Stimulated activated CD8-positive, alpha-beta memory T cell treated with anti-CD3 and anti-CD28 coated beads, Interleukin-12 subunit alpha, Interleukin-12 subunit beta, amount 100 ng/mL, for 4 hours (primary cell): Measurements from ENCODE around the gene TMEM54.
"Not testable (repeated sequence)": the region's sequence is repeated elsewhere in the genome, so short reads cannot be mapped to it uniquely, and the experiment has no call there.

ENCODE experiments used
- DNase-seq: peaks from one replicate; pipeline ENCODE4 v3.0.0-alpha.2; 2020; ENCODE audit warnings: low read depth

TMEM54 gene

GRCh38 chr1:32919811-32920733 is 18.9 kb upstream of the TMEM54 start:
- DNase-seq, result no peak

DNA sequence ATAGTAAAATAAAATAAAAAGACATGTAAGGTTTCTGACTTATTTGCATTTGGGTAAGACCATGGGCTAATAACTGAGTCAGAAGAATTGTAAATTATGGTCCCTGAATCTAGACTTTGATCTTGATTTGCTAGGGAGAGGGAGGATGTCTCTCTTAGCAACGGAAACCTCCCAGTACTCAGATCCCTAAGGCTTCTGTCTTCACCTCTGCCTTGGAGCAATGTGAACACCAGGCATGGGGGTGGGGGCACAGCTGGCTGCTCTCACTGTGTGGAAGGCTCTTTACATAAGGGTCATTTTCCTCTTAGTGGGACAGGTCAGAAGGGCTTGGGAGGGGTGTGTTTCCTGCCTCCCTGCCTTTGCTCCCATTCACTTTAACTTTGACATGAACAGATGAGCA is 17.0 kb upstream of the TMEM54 start:
- DNase-seq, result no peak

DNA sequence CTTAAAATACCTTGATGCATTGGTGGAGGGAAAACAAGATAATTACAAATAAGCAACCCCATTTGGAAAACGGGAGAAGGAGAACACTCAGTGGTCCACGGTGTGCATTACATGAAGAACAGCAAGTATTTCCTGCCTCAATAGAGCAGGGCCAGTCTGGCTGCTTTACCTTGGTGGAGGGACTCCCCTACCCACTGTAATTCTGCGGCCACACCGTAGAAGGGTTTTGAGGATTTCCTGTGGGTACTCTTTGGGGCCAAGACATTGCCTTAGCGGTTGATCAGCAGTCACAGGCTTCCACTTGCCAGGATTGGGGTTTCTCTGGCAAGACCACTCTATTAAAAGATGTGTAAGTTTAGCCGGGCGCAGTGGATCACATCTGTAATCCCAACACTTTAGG is 16.3 kb upstream of the TMEM54 start:
- no peak for DNase-seq

DNA sequence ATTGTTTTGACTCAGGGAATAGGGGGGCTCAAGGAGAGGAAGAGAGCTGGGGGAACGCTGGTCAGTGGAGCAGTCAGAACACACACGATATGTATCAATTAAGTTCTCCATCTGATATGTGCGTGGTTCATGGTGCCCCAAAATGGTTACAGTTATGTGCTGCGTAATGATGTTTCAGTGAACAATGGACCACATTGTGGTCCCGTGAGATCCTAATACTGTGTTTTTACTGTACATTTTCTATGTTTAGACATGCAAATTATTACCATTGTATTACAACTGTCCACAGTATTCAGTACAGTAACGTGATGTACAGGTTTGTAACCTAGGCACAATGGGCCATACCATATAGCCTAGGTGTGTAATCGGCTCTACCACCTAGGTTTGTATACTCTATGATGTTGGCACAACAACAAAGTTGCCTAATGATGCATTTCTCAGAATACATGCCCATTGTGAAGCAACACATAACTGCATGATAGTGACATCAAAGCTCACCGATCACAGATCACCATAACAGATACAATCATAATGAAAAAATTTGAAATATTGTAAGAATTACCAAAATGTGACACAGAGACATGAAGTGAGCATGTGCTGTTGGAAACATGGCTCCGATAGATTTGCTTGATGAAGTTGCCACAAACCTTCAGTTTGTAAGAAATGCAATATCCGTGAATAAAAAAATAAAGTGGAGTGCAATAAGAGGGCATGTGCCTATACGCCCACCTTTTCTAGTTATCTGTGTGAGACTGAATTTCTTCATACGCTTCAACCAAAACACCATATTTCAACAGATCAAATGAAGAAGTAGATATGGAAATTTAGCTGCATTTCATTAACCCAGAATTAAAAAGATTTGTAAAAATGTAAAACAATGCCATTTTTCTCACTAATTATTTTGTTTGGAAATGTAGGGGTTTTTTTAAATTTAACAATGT is 14.8 kb upstream of the TMEM54 start:
- no peak for DNase-seq

- no peak for DNase-seq
Observed at GRCh38 chr1:32910319-32910718, 9.1 kb upstream of the TMEM54 start.

- no peak for DNase-seq
Observed at GRCh38 chr1:32907435-32907834, 6.2 kb upstream of the TMEM54 start.

GRCh38 chr1:32906654-32907053 is 5.5 kb upstream of the TMEM54 start:
- no peak for DNase-seq

DNA sequence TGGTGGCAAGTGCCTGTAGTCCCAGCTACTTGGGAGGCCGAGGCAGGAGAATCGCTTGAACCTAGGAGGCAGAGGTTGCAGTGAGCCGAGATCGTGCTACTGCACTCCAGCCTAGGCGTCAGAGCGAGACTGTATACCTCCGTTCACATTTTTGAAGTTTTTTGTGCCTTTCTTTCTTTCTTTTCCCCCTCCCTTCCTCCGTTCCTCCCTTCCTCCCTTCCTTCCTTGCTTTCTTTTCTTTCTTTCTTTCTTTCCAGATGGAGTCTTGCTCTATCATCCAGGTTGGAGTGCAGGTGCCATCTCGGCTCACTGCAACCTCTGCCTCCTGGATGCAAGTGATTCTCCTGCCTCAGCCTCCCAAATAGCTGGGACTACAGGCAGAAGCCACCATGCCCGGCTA is 4.4 kb upstream of the TMEM54 start:
- DNase-seq, result not testable (repeated sequence)

DNA sequence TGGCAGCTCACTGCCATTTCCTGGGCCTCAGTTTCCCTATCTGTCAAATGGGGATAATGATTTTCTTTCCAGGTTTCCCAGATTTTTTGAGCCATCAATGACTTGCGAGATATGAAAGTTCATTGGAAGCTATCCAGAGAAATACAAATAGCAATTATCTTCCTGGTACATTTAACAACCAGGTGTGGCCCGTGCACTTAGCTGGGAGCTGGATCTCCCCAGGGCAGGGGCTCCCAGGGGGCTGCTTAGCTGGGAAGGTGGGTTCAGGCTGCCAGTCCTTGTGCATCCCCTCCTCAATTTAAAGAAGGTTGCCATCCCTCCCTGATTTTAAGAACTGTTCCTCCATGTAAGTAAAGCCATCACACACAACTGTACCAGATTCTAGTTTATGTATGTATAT is 3.6 kb upstream of the TMEM54 start:
- DNase-seq, result no peak

- DNase-seq, result no peak
Observed at GRCh38 chr1:32903991-32904785, 3.0 kb upstream of the TMEM54 start.

- no peak for DNase-seq
Observed at GRCh38 chr1:32902535-32902920, 1.3 kb upstream of the TMEM54 start.

GRCh38 chr1:32901823-32902534 is 790 bp upstream of the TMEM54 start:
- DNase-seq, result no peak

DNA sequence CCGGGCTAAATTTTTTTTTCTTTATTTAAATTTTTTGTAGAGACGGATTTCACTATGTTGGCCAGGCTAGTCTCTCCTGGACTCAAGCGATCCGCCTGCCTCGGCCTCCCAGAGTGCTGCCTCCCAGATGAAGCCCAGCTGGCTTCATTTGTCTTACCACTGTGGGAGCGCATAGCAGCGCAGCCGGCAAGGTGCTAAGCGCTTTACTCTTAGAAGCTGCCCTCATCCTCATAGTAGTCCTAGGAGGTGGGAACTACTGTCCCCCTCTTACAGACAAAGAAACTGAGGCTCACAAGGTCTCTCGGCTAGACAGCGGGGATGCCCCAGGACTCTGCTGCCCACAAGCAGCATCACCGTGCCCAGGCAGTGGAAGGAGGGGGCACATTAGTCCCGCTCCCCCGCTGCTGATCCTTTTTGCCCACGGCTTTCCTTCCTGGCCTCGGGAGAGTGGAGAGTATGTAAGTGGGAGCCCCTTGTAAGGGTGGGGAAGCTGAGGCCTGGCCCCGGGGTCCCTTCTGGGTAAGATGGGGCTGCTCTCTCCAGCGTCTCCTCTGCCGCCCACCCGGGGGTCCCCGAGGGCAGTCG is 726 bp downstream of the TMEM54 start:
- DNase-seq, result no peak

- DNase-seq, result no peak
Observed at GRCh38 chr1:32899586-32900296, 1.4 kb downstream of the TMEM54 start.

- no peak for DNase-seq
Observed at GRCh38 chr1:32898958-32899357, 2.2 kb downstream of the TMEM54 start.

GRCh38 chr1:32898056-32898455 is 3.1 kb downstream of the TMEM54 start:
- no peak for DNase-seq

- no peak for DNase-seq
Observed at GRCh38 chr1:32897082-32898049, 3.8 kb downstream of the TMEM54 start.

- no peak for DNase-seq
Observed at GRCh38 chr1:32896451-32896850, 4.7 kb downstream of the TMEM54 start.
